Calu3 (cell line): Measurements from ENCODE around the gene ADAM15. TPM values are rescaled to one million over a fixed set of nuclear protein-coding genes. Genes with fewer than 3 reads are reported as not detected.

ENCODE experiments used
- BruUV-seq: library from RNA; stranded (reverse); fragments of 400-500 nt; replicated peaks from 2 replicates; lab custom pipeline; 2021; lab: Mats Ljungman, UMichigan
- CTCF ChIA-PET: fragments of 300-600 bp; sonication (Branson Sonifier 250); formaldehyde crosslinking; loops from one replicate; lab custom pipeline; 2022; ENCODE audit warnings: antibody characterized with exemption; lab: Charles Lee
- DNase-seq: peaks from one replicate; pipeline ENCODE4 v3.0.0; 2022
- H3K27ac Mint-ChIP-seq: one replicate; pipeline ENCODE4 v1.8.0; 2022; ENCODE audit warnings: mixed read lengths; ENCODE audit not compliant: unreplicated experiment
- H3K27me3 Mint-ChIP-seq: one replicate; pipeline ENCODE4 v1.8.0; 2022; ENCODE audit warnings: mixed read lengths; ENCODE audit not compliant: unreplicated experiment
- H3K36me3 Mint-ChIP-seq: one replicate; pipeline ENCODE4 v1.8.0; 2022; ENCODE audit warnings: mild to moderate bottlenecking, moderate library complexity, mixed read lengths; ENCODE audit not compliant: insufficient read depth, unreplicated experiment
- H3K4me1 Mint-ChIP-seq: one replicate; pipeline ENCODE4 v1.8.0; 2022; ENCODE audit warnings: mild to moderate bottlenecking, low read depth, mixed read lengths; ENCODE audit not compliant: unreplicated experiment
- H3K4me3 Mint-ChIP-seq: one replicate; pipeline ENCODE4 v1.8.0; 2022; ENCODE audit warnings: mild to moderate bottlenecking, low read depth, moderate library complexity, mixed read lengths; ENCODE audit not compliant: unreplicated experiment
- H3K9me3 Mint-ChIP-seq: one replicate; pipeline ENCODE4 v1.8.0; 2022; ENCODE audit warnings: low read depth, mixed read lengths; ENCODE audit not compliant: unreplicated experiment
- CTCF ChIP-seq: fragments of 200-600 bp; IDR thresholded peaks from one replicate; pipeline ENCODE4 v1.8.0; 2022; ENCODE audit warnings: antibody characterized with exemption; ENCODE audit not compliant: unreplicated experiment
- intact Hi-C: fragments of 100-400 bp; cut with micrococcal nuclease; formaldehyde crosslinking; loops from one replicate; pipeline ENCODE4 v1.10.0; 2022; ENCODE audit not compliant: unreplicated experiment
- total RNA-seq: library from RNA; stranded (reverse); gene quantifications from 2 replicates; pipeline ENCODE4 v1.2.3, GENCODE V29; 2022

The ADAM15 gene
- total RNA-seq, 1 experiment from 2014 or later, result 99.1 TPM

- no TSS peak for BruUV-seq
- H3K27me3 Mint-ChIP-seq, result peaks cover 16% of the 10 kb centered on the region
- no peaks in the 10 kb centered on the region for H3K36me3 Mint-ChIP-seq
- CTCF ChIA-PET, result interaction anchor here (0.9 to 1.9 kb wide), 3 partner anchors 73 to 79 kb away, joined by 3 to 8 read pairs (median 7); partner anchors contain the start of gene KRTCAP2
- no peak for DNase-seq
- H3K4me3 Mint-ChIP-seq, result no peak overlapping the region
- H3K27ac Mint-ChIP-seq, result no peak overlapping the region
- H3K9me3 Mint-ChIP-seq, result no peaks in the 10 kb centered on the region
- intact Hi-C loops, result loop anchor here (1.0 to 5.0 kb wide), 2 partner anchors 33 to 74 kb away; partner anchors contain the start of gene EFNA1
- TF ChIP-seq CTCF, result no peak
- peaks cover 10% of the 10 kb centered on the region for H3K4me1 Mint-ChIP-seq
These were observed 43.0 kb downstream of the ADAM15 start for GRCh38 chr1:155093911-155094621.

- DNase-seq, result no peak
- H3K27ac Mint-ChIP-seq, result no peak overlapping the region
- peaks cover 10% of the 10 kb centered on the region for H3K4me1 Mint-ChIP-seq
- H3K9me3 Mint-ChIP-seq, result no peaks in the 10 kb centered on the region
- H3K4me3 Mint-ChIP-seq, result no peak overlapping the region
- intact Hi-C loops, result loop anchor here (1.0 to 5.0 kb wide), 2 partner anchors 33 to 74 kb away; partner anchors contain the start of gene EFNA1
- peaks cover 16% of the 10 kb centered on the region for H3K27me3 Mint-ChIP-seq
- no TSS peak for BruUV-seq
- no peaks in the 10 kb centered on the region for H3K36me3 Mint-ChIP-seq
- CTCF ChIA-PET, result interaction anchor here (1.5 to 1.9 kb wide), 2 partner anchors 73 to 78 kb away, joined by 7 to 8 read pairs; partner anchors contain the start of gene KRTCAP2
- no peak for TF ChIP-seq CTCF
These were observed 43.5 kb downstream of the ADAM15 start for GRCh38 chr1:155094622-155094948.

GRCh38 chr1:155099331-155099730, 48.2 kb downstream of the ADAM15 start:
- CTCF ChIA-PET, result interaction anchor here (0.6 to 0.7 kb wide), 5 partner anchors 39 to 963 kb away, joined by 3 to 8 read pairs (median 4); no protein-coding TSS in a partner anchor
- no peak overlapping the region for H3K27ac Mint-ChIP-seq
- no TSS peak for BruUV-seq
- peaks cover 19% of the 10 kb centered on the region for H3K27me3 Mint-ChIP-seq
- intact Hi-C loops, result no loop called here
- no peak for DNase-seq
- H3K4me3 Mint-ChIP-seq, result no peak overlapping the region
- peaks cover 3% of the 10 kb centered on the region for H3K4me1 Mint-ChIP-seq
- no peak for TF ChIP-seq CTCF
- no peaks in the 10 kb centered on the region for H3K9me3 Mint-ChIP-seq
- no peaks in the 10 kb centered on the region for H3K36me3 Mint-ChIP-seq

- no peak overlapping the region for H3K4me3 Mint-ChIP-seq
- peaks cover 23% of the 10 kb centered on the region for H3K27me3 Mint-ChIP-seq
- no peaks in the 10 kb centered on the region for H3K9me3 Mint-ChIP-seq
- CTCF ChIA-PET, result interaction anchor here (0.6 kb wide), 2 partner anchors 79 to 100 kb away, joined by 3 to 6 read pairs; no protein-coding TSS in a partner anchor
- intact Hi-C loops, result no loop called here
- no peaks in the 10 kb centered on the region for H3K36me3 Mint-ChIP-seq
- H3K4me1 Mint-ChIP-seq, result no peaks in the 10 kb centered on the region
- no peak for DNase-seq
- H3K27ac Mint-ChIP-seq, result no peak overlapping the region
- BruUV-seq, result no TSS peak
- TF ChIP-seq CTCF, result no peak
These were observed 52.2 kb downstream of the ADAM15 start for GRCh38 chr1:155103325-155103724.
